ENCODE results near the gene ITGAD. TPM values are rescaled to one million over a fixed set of nuclear protein-coding genes. Genes with fewer than 3 reads are reported as not detected.

The ITGAD gene
- total and polyA plus RNA-seq, 2 donors (not counting 3 experiments of a cell fraction or from before 2014, with no cell fraction given), result not detected

- BruUV-seq (replicated peaks), result no TSS peak
- FAIRE-seq (no peak), DNase-seq (ENCODE audit: low read depth, low spot score) (no peak)
- H3K4me3 ChIP-seq (replicated peaks in 1 of 3; ENCODE audit: insufficient read depth in 1 of 3, low read depth in 1 of 3, low read length in 3 of 3), result no peak overlapping the region
- H3K27ac ChIP-seq (ENCODE audit: insufficient read depth, low read depth, low read length), result no peak overlapping the region
- TF ChIP-seq POLR2AphosphoS5 (IDR thresholded peaks at IDR 0.05; ENCODE audit: insufficient read depth, low read depth, low read length) (no peak), FOS (IDR thresholded peaks at IDR 0.05; ENCODE audit: borderline replicate concordance, insufficient read depth, low read length) (no peak), GATA2 (IDR thresholded peaks at IDR 0.05; ENCODE audit: insufficient read depth, insufficient read length, low read depth, low read length) (no peak), CTCF (IDR thresholded peaks at IDR 0.05; ENCODE audit: extremely low read depth in 1 of 2, insufficient read depth in 1 of 2, low read depth in 1 of 2, low read length in 2 of 2) (no peak), POLR2A (IDR thresholded peaks at IDR 0.05; ENCODE audit: low read depth, low read length) (no peak), JUN (IDR thresholded peaks at IDR 0.05; ENCODE audit: borderline replicate concordance, insufficient read depth, insufficient read length, low read depth) (no peak), MAX (IDR thresholded peaks at IDR 0.05; ENCODE audit: insufficient read depth, insufficient read length) (no peak), EZH2 (IDR thresholded peaks at IDR 0.05; ENCODE audit: borderline replicate concordance, low read depth, low read length, severe bottlenecking) (no peak), MYC (IDR thresholded peaks at IDR 0.05; ENCODE audit: low read depth, low read length) (no peak)
- no peaks in the 10 kb centered on the region for H3K36me3 ChIP-seq (ENCODE audit: control insufficient read depth in 2 of 2, extremely low read depth in 1 of 2, insufficient read depth in 2 of 2, low read length in 2 of 2)
- no peak overlapping the region for H3K9ac ChIP-seq (replicated peaks; ENCODE audit: extremely low read depth, insufficient read depth, low read length)
- POLR2A ChIA-PET, result no interaction called here
- CTCF ChIA-PET, result interaction anchor here (0.7 kb wide), 1 partner anchor 34 kb away, joined by 3 read pairs; no protein-coding TSS in a partner anchor
- H3K27me3 ChIP-seq (ENCODE audit: control insufficient read depth in 2 of 2, insufficient read depth in 2 of 2, low read length in 2 of 2), result no peaks in the 10 kb centered on the region
- no peaks in the 10 kb centered on the region for H3K4me1 ChIP-seq (ENCODE audit: control insufficient read depth, extremely low read depth, insufficient read depth, low read length)
- no peaks in the 10 kb centered on the region for H3K79me2 ChIP-seq (ENCODE audit: control insufficient read depth, insufficient read depth, low read length)
- no peak overlapping the region for H3K4me2 ChIP-seq (ENCODE audit: insufficient read depth, low read length)
- no peak overlapping the region for H2AFZ ChIP-seq (ENCODE audit: low read depth, low read length)
- H3K9me3 ChIP-seq (replicated peaks; ENCODE audit: control insufficient read depth, insufficient read depth, low read length), result no peaks in the 10 kb centered on the region
- dilution Hi-C loops (cut with MboI; ENCODE audit: extremely low pct_ligation_motif_present, low sequenced_read_pairs), result no loop called here
- no peaks in the 10 kb centered on the region for H4K20me1 ChIP-seq (replicated peaks; ENCODE audit: control insufficient read depth, extremely low read depth, insufficient read depth, low read length)
- no peaks in the 10 kb centered on the region for H3K9me1 ChIP-seq (replicated peaks; ENCODE audit: control insufficient read depth, extremely low read depth, insufficient read depth, low read length)
- intact Hi-C loops (cut with micrococcal nuclease), result no loop called here
Measured at GRCh38 chr16:31348579-31348978, 44.6 kb upstream of the ITGAD start.

Measured in endothelial cell of umbilical vein (primary cell).